HL-60/S4 (cell line): ENCODE results near the gene RAB6D.
"Not testable (repeated sequence)": the region's sequence is repeated elsewhere in the genome, so short reads cannot be mapped to it uniquely, and the experiment has no call there.

ENCODE experiments used
- in situ Hi-C: fragments of 300-500 bp; cut with MboI; formaldehyde crosslinking; loops from 2 replicates; pipeline ENCODE4 v1.14.3; 2022; ENCODE audit warnings: low sequenced_read_pairs

RAB6D gene

DNA sequence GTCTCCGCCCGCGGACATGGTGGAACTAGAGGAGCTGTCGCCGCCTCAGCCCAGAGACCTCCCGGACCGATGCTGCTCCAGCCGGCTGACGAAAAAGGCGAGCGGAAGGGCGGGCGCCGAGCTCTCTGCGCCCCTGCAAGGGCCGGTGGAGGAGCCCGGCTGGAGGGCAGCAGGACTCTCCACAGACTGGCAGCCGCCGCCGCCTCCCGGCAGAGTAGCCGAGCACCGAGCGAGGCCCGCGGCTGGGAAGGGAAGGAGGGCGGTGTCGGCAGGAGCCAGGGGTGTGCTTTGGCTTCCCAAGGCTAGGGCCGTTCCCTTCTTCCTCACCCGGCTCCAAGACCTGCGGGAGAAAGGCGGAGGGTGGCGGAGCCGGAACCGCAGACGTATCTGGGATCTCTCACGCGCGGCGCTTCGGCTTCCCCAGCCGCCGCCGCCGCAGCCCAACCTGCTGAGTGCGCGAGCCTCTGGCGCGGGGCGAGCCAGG, at the start of gene RAB6D:
Gene RAB6D (minus strand): TSS at position 466 of the 484 bp plus-strand sequence. CDS start 448 bp downstream, at position 18.
- in situ Hi-C loops: not testable (repeated sequence)

DNA sequence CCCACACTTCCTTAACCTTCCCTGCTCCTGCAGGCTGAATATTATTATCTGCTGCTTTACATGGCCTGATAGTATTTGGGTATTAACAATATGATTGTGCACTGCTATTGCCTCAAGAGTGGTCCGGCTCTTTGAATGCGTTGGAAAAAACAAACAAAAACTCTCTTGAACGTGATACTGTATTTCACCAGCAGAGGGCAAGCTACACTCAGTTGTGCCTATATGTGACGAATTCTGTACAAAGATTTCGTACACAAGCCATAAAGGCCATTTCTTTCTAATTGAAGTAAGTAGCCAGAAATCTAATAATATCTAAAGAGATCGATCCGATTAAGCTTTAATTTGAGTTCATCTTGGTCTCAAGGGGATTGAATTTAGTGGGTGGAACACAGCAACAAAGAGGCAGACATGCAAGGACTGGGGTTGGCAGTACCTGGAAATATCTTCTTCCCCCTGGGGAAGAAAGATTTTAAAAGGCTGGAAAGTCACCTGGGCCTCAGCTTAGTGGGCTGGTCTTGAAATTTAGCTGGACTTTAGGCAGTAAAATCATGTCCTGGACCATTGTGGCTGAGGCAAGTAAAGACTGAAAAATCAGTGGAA, 49.3 kb upstream of the RAB6D start:
- in situ Hi-C loops: no loop called here

DNA sequence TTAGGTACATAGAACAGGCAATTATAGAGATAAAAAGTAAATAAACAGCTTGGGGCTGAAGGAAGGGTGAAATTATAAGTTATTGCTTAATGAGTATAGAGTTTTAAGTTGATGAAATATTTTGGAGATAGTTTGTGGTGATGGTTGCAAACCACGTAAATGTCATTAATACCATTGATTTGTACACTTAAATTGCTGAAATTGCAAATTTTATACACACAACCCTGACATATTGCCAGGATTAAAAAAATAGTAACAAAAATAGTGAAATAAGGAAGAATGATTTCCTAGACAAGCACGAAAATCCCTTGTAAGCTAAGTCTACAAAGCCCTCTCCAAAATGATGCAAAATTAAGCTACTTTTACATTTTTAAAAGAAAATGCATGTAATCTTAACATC, 46.2 kb upstream of the RAB6D start:
- in situ Hi-C loops: no loop called here

DNA sequence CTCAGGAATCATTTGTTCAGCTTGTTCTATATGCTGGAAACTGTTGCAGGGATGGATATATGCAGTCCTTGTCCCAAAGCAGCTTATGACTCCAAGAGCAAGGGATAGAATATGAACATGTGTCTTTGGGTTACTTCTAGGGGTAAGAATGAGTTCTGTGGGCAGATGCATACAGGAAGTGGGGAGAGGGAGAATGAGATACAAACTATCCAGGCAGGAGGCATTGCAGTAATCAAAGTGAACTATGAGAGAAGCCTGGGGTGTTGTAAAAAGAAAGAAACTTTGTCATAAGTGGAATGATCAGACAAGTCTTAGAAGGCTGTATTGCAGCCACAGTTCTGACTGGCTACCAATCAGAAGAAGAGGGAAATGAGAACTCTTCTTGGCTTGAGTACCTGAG, 44.8 kb upstream of the RAB6D start:
- in situ Hi-C loops: no loop called here

DNA sequence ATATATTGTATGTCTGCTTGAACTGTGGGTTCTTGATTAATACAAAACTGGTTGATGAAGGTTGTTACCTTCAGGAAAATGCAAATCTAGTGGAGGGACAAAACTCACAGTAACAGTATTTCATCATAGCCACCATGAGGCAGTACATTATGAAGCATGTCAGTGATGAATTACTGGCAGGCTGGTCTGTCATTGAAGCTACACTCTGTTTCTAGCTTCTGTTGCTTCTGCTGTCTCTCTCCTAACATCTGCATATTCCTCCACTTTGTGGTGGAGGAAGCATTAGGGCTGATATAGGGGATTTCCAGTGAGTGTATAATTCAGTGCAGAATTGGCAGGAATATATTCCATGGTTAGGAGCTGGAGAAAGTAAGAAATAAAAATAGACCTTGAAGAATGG, 44.2 kb upstream of the RAB6D start:
- in situ Hi-C loops: no loop called here

DNA sequence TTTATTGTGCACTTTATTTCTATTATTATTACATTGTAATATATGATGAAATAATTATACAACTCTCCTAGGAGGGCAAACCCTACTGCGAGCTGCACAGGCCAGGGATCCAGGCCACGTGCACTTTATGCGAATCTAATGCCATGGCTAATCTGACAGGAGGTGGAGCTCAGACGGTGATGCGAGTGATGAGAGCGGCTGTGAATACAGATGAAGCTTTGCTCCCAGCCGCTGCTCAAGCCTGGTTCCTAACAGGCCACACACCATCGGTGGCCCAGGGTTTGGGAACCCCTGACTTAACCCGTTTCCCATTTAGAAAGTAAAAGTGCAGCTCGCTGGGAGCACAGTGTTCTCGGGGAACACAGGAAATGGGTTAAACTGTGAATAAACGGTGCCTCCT, 40.8 kb upstream of the RAB6D start:
- in situ Hi-C loops: no loop called here

DNA sequence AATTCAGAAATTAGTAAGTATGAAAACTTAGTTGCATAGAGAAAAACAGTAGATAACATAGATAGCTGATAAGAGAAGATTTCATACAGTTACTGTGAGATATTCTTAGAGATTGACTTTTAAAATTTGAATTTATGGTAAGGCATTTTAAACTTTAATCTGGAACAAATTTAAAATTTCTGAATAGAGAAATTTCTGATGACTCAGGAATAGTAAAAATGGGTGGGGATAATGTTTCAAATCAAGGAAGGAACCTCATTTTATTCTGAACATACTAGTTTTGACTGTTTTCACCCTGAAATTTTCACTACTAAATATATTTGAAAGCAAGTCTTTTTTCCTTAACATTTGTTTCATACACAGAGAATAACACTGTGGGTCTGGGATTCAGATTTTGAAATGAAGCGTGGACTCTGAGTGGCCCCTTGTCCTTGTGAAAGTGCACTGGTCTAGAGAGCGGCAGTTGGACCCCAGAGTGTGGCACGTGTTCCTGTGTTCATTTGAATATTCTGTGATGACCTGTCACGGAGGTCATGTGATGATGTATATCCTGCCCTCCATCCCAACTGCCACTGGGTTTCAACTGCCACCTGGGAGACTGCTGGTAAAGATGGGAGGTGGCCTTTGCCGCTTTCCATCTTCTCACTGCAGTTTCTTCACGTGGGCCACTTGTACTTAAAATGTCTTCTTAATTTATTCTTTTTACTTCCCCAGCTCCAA, 38.5 kb upstream of the RAB6D start:
- in situ Hi-C loops: no loop called here

DNA sequence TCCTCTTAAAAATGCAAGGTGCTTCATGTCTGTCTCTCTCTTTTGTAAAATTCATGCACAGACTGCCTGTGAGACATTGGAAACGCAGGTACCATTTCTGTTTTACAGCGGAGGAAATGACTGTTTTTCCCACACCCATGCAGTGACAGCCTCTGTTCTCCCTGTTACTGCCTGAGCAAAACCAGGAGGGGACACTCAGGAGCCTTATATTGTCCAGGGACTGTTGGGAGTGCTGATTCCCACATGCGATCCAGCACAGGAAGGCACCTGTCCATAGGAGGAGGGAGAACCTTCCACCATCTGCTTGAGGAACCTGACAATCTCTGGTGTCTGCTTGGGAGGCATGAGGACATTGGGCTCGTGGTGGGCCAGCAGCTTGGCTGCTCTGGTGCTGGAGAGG, 36.9 kb upstream of the RAB6D start:
- in situ Hi-C loops: no loop called here

DNA sequence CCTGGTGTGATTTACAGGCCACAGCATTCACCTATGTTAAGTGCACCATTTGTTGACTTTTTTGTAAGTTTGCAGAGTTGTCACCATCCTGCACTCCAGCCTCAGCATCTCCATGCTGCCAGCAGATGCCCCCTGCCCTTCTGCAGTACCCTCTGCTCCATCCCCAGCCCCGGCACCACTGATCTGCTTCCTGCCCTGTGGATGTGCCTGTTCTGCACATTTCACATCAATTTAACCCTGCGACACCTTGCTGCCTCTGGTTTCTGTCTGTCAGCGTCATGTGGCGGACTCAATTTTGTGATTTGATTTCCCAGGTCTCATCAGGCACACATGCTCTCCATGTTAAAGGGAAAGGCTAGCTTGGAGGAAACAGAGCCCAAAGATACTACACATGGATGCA, 36.5 kb upstream of the RAB6D start:
- in situ Hi-C loops: not testable (repeated sequence)

DNA sequence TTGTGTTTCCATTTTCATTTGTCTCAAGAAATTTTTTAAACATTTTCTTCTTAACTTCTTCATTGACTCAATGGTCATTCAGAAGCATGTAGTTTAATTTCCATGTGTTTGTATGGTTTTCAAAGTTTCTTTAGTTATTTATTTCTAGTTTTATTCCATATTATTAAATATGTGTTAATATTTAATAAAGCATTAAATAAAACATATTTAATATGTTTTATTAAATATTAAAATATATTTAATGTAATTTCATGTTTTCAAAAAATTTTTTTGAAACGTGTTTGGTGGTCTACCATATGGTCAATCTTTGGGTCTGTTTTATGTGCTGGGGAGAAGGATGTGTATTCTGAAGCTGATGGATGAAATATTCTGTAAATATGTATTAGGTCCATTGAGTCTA, 32.2 kb upstream of the RAB6D start:
- in situ Hi-C loops: not testable (repeated sequence)

DNA sequence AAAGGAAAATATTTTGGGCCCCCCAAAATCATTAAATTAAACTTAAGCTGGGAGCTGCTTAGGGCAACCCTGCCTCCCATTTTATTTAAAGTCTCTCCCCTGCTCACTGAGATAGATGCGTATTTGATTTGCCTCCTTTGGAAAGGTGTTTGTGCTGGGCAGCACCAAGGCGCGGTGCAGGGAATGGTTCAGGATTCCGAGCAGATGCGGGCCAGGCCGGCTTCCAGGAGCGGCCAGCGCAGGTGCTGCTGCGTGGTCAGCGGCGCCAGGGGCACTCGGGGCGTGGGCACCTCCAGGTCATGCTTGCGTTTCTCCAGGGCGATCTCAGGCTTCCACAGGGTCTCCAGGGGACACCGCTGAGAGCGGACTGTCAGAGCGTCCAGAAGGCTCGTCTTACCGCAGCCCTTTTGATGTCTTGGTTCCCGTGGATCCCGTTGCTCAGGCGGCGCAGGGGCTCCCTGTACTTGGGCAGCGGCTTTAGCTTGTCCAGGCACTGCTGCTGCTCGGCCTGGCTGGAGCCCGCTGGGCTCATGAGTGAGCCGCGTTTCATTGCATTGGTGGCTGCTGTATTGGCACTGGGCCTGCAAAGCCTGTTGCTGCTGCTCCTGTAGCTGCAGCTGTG, 31.2 kb upstream of the RAB6D start:
- in situ Hi-C loops: not testable (repeated sequence)

DNA sequence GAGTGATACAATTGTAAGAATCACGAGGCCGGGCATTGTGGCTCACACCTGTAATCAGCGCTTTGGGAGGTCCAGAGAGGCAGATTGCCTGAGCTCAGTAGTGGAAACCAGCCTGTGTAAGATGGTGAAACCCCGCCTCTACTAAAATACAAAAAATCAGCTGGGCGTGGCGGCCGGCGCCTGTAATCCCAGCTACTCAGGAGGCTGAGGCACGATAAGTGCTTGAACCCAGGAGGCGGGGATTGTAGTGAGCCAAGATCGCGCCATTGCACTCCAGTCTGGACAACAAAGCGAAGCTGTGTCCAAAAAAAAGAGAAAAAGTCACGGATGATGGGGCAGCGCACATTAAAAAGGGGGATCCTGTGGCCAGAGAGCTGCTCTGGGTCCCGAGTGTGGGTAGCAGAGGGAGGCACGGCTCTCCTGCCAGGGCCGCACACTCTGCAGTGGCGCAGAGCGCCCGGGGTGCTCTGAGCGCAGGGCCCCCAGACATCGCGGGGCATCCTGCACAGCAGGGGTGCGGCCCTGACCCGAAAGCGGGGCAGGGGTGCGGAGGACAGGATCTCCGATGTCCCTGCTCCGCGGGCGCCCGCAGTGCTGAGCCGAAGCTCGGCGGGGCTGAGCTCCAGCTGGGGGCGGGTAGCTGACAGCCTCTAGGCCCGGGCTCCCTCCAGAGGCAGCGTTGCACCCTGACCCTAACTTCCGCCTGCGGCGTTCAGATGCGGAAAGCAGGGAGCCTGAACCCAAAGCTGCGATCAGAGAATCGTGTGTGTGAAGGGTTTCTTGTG, 30.4 kb upstream of the RAB6D start:
- in situ Hi-C loops: no loop called here

DNA sequence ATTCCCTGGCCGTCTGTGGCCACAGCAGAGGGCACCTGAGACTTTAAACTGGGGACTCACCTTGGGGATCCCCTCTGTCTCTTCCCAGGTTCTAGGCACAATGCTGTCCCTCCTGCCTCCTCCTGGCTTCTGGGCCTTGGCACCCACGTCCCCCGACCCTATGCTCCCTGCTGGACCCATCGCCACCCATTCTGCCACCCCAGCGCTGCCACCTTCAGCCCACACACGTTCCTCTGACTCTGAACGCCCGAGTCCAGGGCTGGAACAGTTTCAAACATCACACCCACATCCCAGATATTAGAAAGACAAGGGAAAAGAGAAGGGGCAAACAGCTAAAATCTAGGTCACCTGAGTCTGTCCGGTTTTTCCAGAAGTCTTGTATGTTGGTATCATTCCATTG, 28.0 kb upstream of the RAB6D start:
- in situ Hi-C loops: not testable (repeated sequence)

DNA sequence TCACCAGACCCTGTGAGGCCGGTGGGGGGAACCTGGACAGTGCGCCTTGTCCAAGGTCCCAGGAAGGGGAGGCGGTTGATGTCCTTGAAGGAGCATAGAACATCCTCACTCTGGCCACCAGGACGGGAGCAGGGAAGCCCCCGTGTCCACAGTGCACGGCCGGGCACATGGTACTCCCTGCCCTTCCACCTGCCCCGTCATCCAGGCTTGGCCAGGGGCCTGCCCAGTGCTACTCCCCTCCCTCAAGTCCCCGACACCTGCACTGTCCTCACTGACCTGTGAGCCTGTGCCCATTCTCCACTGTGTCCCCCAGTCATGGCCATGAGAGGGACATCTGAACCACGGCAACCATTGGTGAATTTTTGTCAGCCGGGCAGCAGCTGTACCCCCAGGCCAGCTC, 27.5 kb upstream of the RAB6D start:
- in situ Hi-C loops: not testable (repeated sequence)

DNA sequence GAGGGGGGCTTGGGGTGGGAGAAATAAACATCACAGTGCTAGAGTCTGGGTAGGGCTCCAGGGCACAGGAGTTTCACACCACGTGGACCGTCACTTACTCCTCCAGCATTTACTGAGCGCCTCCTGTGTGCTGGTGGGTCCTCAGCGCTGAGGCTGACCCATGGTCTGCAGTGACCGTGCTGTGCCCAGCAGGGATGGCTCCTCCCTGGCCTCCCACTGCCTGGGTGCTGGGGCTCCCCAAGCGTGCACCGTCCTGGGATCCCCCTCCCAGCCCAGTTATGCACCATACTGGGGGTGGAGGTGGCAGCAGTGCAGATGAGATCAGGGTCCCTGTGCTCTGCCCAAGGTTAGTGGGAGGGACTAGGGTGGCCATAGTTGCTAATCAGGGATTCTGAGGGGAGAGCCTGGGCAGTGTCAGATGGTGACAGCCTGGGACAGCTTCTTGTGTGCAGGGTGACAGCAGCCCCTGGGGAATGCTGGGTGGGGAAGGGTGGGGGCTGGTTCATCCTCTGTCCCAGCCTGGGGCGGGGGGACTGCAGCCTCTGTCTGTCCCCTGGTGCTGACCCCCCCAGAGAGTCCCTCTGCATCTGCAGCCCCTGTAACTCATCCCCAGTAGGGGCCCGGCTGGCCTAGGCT, 26.6 kb upstream of the RAB6D start:
- in situ Hi-C loops: not testable (repeated sequence)

DNA sequence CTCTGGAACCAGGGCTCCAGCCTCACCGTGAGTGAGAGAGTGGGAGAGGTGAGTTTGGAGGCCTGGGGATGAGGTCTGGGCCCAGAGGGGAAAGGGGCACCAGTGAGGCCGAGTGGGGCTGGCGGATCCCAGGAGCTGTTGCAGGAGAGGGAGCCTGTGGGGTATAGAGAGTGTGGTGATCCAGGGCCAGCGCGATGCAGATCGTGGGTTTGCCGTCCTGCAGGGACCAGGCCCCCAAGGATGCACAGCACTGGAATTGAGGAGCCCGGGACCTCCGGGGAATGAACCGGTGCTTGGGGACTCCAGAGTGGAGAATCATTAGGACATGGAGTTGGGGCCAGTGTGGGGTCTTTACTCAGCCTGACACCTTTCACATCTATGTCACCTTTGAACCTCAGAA, 25.7 kb upstream of the RAB6D start:
- in situ Hi-C loops: no loop called here

DNA sequence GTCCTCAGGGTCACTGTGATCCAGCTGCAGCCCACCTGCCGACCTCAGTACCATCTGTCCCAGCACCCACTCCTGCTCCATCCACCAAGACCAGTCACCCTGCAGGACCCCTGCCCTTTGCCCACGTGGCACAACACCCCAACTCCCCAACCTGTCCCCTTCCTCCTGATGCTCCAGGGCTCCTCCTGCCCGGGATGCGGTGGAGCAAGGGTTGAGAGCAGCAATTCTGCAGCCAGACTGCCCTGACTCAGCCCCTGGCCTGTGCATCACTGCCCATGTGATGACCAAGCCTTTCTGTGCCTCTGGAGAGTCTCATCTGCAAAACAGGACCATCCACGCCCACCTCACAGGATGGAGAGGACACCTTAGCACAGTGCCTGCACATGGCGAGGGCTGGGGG, 24.9 kb upstream of the RAB6D start:
- in situ Hi-C loops: not testable (repeated sequence)

DNA sequence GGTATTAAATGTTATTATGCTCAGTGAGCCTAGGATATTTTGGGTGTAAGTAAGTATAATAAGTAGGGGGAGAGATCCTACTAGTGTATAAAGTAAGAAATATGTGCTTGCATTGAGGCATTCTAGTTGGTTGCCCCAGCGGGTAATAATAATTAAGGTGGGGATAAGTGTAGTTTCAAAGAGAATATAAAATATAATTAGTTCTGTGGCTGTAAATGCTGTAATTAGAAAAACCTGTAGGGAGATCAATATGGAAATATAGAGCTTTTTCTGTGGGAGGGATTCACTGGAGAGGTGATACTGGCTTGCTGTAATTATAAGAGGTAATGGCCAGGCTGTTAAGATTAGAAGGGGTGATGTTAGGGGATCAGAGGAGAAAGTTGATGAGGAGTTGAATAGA, 9.1 kb upstream of the RAB6D start:
- in situ Hi-C loops: not testable (repeated sequence)

DNA sequence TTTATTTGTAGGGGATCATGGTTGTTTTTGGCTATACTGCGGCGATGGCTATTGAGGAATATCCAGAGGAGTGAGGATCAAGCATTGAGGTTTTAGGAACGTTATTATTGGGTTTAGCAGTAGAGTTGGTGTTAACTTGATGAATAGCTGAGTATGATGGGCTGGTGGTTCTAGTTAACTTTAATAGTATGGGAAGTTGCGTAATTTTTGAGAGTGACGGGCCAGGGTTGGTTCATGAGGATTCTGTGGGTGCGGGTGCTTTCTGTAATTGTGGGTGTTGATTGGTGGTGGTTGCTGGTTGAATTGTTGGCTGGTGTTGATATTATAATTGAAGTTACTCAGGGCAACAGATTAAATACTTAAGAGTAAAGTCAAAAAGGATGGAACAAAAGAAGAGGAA, 6.0 kb upstream of the RAB6D start:
- in situ Hi-C loops: no loop called here

DNA sequence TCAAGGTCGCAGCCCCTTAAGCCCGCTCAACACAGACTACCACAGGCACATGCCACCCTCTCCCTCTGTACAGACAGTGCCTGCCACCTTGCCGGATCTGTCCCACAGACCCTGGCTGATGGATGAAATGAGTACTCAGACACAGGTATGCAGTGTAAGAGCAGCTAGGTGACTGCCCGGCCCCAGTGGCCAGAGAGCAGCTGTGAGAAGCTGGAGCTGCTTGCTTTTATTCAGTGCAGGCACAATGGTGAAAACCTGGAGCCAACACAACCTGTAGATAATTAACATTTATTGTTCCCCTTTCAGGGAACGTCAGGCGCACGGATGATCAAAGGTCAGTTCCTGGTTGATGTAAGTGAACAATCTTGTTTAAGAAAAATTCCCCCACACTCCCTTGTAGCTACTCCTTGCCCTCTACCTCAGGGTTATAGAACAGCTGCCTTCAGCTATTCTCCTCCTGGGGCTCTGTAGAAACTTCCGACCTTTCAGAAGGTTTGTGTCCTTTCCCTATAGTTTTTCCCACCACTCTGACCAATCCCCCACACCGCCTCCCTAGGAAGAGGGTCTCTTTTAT, 4.6 kb upstream of the RAB6D start:
- in situ Hi-C loops: not testable (repeated sequence)

DNA sequence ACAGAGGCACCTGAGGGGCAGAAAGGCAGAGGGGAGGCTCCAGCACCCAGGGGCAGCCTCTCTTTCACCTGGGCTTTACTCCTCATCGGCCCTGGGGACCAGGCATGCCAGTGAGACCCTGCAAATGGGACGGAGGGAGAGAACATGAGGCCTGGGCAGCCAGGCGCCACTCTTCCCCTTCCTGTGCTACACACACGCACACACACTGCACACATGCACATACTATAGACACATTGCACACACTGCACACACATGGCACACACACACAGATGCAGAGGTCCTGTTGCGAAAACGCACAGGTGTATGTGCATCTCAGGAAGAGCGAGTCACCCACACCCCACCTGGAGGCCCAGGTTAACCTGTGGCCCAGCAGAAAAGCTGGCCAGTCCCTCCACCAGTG, 3.4 kb upstream of the RAB6D start:
- in situ Hi-C loops: no loop called here
